ENCODE data around the gene ZNF222.

Gene ZNF222

DNA sequence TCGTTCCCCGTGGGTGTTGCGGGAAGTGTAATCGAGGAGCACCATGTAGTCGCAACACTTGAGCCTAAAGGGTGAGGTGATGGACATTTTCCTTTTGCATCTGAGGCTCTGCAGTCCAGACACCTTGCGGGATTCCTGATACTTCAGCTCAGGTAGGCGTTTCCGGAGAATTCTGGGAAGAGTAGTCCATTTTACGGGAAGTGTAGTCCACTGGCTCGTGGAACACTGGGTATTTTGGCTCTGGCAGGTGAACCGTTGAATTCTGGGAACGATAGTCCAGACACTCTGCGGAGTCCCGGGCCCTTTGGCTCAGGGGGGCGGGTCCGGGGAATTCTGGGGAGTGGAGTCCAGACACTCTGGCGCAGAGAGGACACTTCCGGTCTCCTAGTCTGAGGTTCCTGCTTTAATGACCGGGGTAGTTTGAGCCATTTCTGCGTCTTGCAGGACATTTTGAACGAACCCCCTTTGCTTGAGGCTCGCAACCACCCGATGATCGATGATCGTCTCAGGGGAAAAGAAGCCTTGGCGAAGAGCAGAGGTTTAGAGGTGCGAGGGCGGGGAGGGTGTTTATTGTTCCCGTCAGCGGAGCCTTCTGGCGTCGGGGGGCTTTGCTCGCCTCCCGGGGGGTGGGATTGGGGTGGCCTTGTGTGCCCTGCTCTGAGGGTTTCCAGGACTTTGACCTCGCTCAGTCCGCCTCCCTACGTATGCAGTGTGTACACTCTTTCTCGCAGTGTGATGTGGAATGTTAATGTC lies 26.6 kb downstream of the ZNF222 start, which contains the start of gene ZNF223:
ZNF223 (plus strand) TSS at position 387 of the 753 bp plus-strand sequence. CDS start 3,141 bp downstream, outside the sequence.
- peak; percentile 100 for ATAC-seq
- TF ChIP-seq, protein P1, sequence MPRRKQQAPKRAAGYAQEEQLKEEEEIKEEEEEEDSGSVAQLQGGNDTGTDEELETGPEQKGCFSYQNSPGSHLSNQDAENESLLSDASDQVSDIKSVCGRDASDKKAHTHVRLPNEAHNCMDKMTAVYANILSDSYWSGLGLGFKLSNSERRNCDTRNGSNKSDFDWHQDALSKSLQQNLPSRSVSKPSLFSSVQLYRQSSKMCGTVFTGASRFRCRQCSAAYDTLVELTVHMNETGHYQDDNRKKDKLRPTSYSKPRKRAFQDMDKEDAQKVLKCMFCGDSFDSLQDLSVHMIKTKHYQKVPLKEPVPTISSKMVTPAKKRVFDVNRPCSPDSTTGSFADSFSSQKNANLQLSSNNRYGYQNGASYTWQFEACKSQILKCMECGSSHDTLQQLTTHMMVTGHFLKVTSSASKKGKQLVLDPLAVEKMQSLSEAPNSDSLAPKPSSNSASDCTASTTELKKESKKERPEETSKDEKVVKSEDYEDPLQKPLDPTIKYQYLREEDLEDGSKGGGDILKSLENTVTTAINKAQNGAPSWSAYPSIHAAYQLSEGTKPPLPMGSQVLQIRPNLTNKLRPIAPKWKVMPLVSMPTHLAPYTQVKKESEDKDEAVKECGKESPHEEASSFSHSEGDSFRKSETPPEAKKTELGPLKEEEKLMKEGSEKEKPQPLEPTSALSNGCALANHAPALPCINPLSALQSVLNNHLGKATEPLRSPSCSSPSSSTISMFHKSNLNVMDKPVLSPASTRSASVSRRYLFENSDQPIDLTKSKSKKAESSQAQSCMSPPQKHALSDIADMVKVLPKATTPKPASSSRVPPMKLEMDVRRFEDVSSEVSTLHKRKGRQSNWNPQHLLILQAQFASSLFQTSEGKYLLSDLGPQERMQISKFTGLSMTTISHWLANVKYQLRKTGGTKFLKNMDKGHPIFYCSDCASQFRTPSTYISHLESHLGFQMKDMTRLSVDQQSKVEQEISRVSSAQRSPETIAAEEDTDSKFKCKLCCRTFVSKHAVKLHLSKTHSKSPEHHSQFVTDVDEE (CRISPR knock-in tag; IDR thresholded peaks at IDR 0.05), result 0 out of 2 replicates have a peak, but pooled peaks have one; percentile 41
- no peak for TF ChIP-seq TOX (CRISPR knock-in tag; IDR thresholded peaks at IDR 0.05; ENCODE audit: borderline replicate concordance)

DNA sequence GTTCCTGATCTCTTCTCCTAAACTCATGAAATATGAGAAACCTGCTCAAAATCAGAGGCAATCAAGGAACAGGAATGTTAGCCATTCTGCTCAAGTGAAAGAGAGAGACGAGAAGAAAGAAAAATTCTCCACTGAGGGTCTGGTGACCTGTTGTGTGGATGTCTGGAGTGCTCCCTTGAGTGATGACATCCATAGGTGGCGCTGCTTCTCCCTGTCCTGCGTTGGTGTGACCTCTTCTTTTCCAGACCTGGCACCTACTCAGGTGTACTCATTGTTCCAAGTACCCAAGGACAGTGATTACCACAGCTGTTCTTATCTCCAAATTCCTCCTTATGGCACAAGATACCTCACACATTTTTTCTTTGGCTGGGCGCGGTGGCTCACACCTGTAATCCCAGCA lies 30.7 kb downstream of the ZNF222 start:
- TF ChIP-seq GLIS3 (CRISPR knock-in tag; IDR thresholded peaks at IDR 0.05) (no peak), ARNTL (CRISPR knock-in tag; IDR thresholded peaks at IDR 0.05; ENCODE audit: borderline replicate concordance, low read depth) (no peak), PPARA (CRISPR knock-in tag; IDR thresholded peaks at IDR 0.05; ENCODE audit: borderline replicate concordance) (no peak), ZNF565 (CRISPR knock-in tag; conservative IDR thresholded peaks at IDR 0.05; ENCODE audit: low read depth) (no peak), ESRRG (CRISPR knock-in tag; IDR thresholded peaks at IDR 0.05) (no peak), BACH2 (CRISPR knock-in tag; IDR thresholded peaks at IDR 0.05; ENCODE audit: borderline replicate concordance) (no peak), ZFP3 (CRISPR knock-in tag; IDR thresholded peaks at IDR 0.05) (no peak), TOX (CRISPR knock-in tag; IDR thresholded peaks at IDR 0.05; ENCODE audit: borderline replicate concordance) (no peak), ZC3H10 (CRISPR knock-in tag; IDR thresholded peaks at IDR 0.05) (no peak)
- TF ChIP-seq, protein P1 (CRISPR knock-in tag; IDR thresholded peaks at IDR 0.05), result no peak
- TF ChIP-seq, protein P2, sequence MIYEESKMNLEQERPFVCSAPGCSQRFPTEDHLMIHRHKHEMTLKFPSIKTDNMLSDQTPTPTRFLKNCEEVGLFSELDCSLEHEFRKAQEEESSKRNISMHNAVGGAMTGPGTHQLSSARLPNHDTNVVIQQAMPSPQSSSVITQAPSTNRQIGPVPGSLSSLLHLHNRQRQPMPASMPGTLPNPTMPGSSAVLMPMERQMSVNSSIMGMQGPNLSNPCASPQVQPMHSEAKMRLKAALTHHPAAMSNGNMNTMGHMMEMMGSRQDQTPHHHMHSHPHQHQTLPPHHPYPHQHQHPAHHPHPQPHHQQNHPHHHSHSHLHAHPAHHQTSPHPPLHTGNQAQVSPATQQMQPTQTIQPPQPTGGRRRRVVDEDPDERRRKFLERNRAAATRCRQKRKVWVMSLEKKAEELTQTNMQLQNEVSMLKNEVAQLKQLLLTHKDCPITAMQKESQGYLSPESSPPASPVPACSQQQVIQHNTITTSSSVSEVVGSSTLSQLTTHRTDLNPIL (CRISPR knock-in tag; IDR thresholded peaks at IDR 0.05; ENCODE audit: low read depth), result no peak
- TF ChIP-seq, protein P3, sequence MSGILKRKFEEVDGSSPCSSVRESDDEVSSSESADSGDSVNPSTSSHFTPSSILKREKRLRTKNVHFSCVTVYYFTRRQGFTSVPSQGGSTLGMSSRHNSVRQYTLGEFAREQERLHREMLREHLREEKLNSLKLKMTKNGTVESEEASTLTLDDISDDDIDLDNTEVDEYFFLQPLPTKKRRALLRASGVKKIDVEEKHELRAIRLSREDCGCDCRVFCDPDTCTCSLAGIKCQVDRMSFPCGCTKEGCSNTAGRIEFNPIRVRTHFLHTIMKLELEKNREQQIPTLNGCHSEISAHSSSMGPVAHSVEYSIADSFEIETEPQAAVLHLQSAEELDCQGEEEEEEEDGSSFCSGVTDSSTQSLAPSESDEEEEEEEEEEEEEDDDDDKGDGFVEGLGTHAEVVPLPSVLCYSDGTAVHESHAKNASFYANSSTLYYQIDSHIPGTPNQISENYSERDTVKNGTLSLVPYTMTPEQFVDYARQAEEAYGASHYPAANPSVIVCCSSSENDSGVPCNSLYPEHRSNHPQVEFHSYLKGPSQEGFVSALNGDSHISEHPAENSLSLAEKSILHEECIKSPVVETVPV (CRISPR knock-in tag; IDR thresholded peaks at IDR 0.05), result no peak

DNA sequence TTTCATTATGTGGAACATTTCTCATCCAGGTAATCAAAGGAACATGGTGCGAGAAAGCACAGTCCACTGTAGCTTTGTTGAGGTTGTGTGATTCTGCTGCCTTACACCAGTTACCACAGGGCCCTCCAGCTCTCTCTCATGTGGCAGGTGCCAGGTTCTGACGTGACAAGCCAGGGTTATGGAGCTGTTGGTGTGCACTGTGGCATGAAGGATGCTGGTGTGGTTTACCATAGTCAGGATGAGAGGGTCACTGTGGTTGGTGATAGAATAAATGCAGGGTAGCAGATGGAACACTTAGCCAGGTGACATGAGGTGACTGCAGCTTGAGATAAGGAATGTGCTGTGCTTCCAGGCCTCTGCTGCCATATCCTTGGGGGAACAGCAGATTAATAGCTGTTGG lies 34.0 kb downstream of the ZNF222 start:
- no peak for ATAC-seq
- no peak for TF ChIP-seq ZC3H10 (CRISPR knock-in tag; IDR thresholded peaks at IDR 0.05)
- TF ChIP-seq GLIS3 (CRISPR knock-in tag; IDR thresholded peaks at IDR 0.05), result no peak
- TF ChIP-seq BACH2 (CRISPR knock-in tag; IDR thresholded peaks at IDR 0.05; ENCODE audit: borderline replicate concordance), result no peak
- TF ChIP-seq, protein P4, sequence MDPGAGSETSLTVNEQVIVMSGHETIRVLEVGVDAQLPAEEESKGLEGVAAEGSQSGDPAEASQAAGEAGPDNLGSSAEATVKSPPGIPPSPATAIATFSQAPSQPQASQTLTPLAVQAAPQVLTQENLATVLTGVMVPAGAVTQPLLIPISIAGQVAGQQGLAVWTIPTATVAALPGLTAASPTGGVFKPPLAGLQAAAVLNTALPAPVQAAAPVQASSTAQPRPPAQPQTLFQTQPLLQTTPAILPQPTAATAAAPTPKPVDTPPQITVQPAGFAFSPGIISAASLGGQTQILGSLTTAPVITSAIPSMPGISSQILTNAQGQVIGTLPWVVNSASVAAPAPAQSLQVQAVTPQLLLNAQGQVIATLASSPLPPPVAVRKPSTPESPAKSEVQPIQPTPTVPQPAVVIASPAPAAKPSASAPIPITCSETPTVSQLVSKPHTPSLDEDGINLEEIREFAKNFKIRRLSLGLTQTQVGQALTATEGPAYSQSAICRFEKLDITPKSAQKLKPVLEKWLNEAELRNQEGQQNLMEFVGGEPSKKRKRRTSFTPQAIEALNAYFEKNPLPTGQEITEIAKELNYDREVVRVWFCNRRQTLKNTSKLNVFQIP (CRISPR knock-in tag; IDR thresholded peaks at IDR 0.05; ENCODE audit: borderline replicate concordance, low read depth), result no peak
- TF ChIP-seq, protein P5, sequence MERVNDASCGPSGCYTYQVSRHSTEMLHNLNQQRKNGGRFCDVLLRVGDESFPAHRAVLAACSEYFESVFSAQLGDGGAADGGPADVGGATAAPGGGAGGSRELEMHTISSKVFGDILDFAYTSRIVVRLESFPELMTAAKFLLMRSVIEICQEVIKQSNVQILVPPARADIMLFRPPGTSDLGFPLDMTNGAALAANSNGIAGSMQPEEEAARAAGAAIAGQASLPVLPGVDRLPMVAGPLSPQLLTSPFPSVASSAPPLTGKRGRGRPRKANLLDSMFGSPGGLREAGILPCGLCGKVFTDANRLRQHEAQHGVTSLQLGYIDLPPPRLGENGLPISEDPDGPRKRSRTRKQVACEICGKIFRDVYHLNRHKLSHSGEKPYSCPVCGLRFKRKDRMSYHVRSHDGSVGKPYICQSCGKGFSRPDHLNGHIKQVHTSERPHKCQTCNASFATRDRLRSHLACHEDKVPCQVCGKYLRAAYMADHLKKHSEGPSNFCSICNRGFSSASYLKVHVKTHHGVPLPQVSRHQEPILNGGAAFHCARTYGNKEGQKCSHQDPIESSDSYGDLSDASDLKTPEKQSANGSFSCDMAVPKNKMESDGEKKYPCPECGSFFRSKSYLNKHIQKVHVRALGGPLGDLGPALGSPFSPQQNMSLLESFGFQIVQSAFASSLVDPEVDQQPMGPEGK (CRISPR knock-in tag; IDR thresholded peaks at IDR 0.05; ENCODE audit: borderline replicate concordance), result no peak
- TF ChIP-seq, protein P2 (CRISPR knock-in tag; IDR thresholded peaks at IDR 0.05; ENCODE audit: low read depth), result no peak
- TF ChIP-seq PPARA (CRISPR knock-in tag; IDR thresholded peaks at IDR 0.05; ENCODE audit: borderline replicate concordance), result no peak
- TF ChIP-seq ZNF565 (CRISPR knock-in tag; conservative IDR thresholded peaks at IDR 0.05; ENCODE audit: low read depth), result no peak
- no peak for TF ChIP-seq ISL1 (CRISPR knock-in tag; IDR thresholded peaks at IDR 0.05)
- no peak for TF ChIP-seq CSDC2 (CRISPR knock-in tag; IDR thresholded peaks at IDR 0.05)
- no peak for TF ChIP-seq ZFP3 (CRISPR knock-in tag; IDR thresholded peaks at IDR 0.05)
- TF ChIP-seq ZNF70 (CRISPR knock-in tag; IDR thresholded peaks at IDR 0.05), result no peak
- TF ChIP-seq ZNF8 (CRISPR knock-in tag; IDR thresholded peaks at IDR 0.05), result no peak
- TF ChIP-seq, protein P1 (CRISPR knock-in tag; IDR thresholded peaks at IDR 0.05), result no peak

More for the DNA sequence above, 30.7 kb downstream of the ZNF222 start:
- no peak for ATAC-seq

Measured in SK-N-SH treated with all-trans-retinoic acid at 6 μM for 48 hours (cell line).